SH-SY5Y (cell line): ENCODE results near the gene DGLUCY.

Experiments
- GATA2 ChIP-seq: IDR thresholded peaks from 2 replicates; pipeline ENCODE4 v1.6.1; 2011; ENCODE audit warnings: mild to moderate bottlenecking, low read depth, low read length
- GATA3 ChIP-seq: IDR thresholded peaks from 2 replicates; pipeline ENCODE4 v1.6.1; 2011; ENCODE audit warnings: low read depth, mild to moderate bottlenecking, low read length, moderate library complexity

The DGLUCY gene

GRCh38 chr14:91241863-91242262 is 128.0 kb downstream of the DGLUCY start:
- TF ChIP-seq GATA3 (no peak), GATA2 (no peak)

- TF ChIP-seq GATA3 (no peak), GATA2 (no peak)
These were observed 128.8 kb downstream of the DGLUCY start for GRCh38 chr14:91242635-91243034.

GRCh38 chr14:91243074-91243471 is 129.2 kb downstream of the DGLUCY start:
- no peak for TF ChIP-seq GATA3
- no peak for TF ChIP-seq GATA2

GRCh38 chr14:91244501-91244901 is 130.6 kb downstream of the DGLUCY start, which contains the start of gene GPR68:
Gene GPR68, minus strand, starts transcription at chr14:91244704. Its CDS starts 9,654 bp downstream, at chr14:91235050.
- TF ChIP-seq GATA2 (no peak), GATA3 (no peak)

- TF ChIP-seq GATA3 = no peak
- no peak for TF ChIP-seq GATA2
These were observed 131.2 kb downstream of the DGLUCY start for GRCh38 chr14:91245029-91245428.

- TF ChIP-seq GATA2 (no peak), GATA3 (no peak)
These were observed 132.4 kb downstream of the DGLUCY start for GRCh38 chr14:91246051-91246852.

- TF ChIP-seq GATA3 (no peak), GATA2 (no peak)
These were observed 136.2 kb downstream of the DGLUCY start for GRCh38 chr14:91249841-91250616.

- TF ChIP-seq GATA2 (no peak), GATA3 (no peak)
These were observed 137.0 kb downstream of the DGLUCY start for GRCh38 chr14:91250912-91251311.

- TF ChIP-seq GATA2 (no peak), GATA3 (no peak)
These were observed 139.3 kb downstream of the DGLUCY start for GRCh38 chr14:91252871-91253794.

GRCh38 chr14:91253795-91254323 is 140.0 kb downstream of the DGLUCY start:
- no peak for TF ChIP-seq GATA3

- TF ChIP-seq GATA3 (no peak), GATA2 (no peak)
These were observed 140.6 kb downstream of the DGLUCY start for GRCh38 chr14:91254461-91254860.

GRCh38 chr14:91255026-91255695 is 141.3 kb downstream of the DGLUCY start:
- no peak for TF ChIP-seq GATA2
- no peak for TF ChIP-seq GATA3

- TF ChIP-seq GATA3 (no peak), GATA2 (no peak)
These were observed 142.8 kb downstream of the DGLUCY start for GRCh38 chr14:91256661-91257060.
